ENCODE measurements around the gene SH3BP4. TPM values are rescaled to one million over a fixed set of nuclear protein-coding genes. Genes with fewer than 3 reads are reported as not detected.

SH3BP4 gene
- total RNA-seq, 1 experiment from 2014 or later: not detected

DNA sequence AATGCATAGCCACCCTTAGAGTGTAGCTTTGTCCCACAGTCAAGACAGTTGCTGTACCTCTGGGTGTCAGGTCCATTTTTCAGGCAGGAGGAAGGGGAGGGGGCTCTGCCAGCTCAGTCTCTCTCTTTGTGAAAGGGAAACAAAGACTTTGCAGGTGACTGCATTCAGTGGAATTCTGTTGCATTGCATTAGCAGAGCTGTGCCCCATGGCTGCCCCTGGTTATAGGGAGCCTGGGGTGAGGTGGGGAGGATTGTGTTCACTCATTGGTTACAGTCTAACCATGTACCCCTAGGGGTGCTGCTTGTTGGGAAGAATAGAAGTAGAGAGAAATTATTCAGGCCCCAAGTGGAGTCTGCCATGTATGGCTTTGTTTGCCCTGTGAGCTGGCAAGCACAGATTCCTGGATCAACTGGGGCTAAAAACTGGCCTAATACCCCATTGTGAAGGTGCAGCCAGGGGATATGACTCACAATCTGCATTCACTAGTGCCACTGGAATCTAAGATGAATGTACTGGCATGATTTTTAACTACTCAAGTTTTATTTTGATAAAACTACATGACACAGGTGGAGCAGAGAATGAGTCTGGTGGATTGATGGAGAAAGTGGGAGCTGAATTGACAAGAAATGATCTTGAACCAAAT, 118.4 kb downstream of the SH3BP4 start:
- Histone ChIP-seq H2AFZ (ENCODE audit: low read length) (no peak overlapping the region), H3K27me3 (ENCODE audit: low read length) (no peaks in the 10 kb centered on the region), H4K20me1 (ENCODE audit: insufficient read depth, low read depth, low read length) (no peaks in the 10 kb centered on the region), H3K9me3 (ENCODE audit: low read length) (no peaks in the 10 kb centered on the region), H3K4me3 (ENCODE audit: low read length) (no peak overlapping the region), H3K79me2 (ENCODE audit: low read length) (no peaks in the 10 kb centered on the region), H3K4me2 (ENCODE audit: low read depth, low read length, poor library complexity, severe bottlenecking) (no peak overlapping the region), H3K27ac (ENCODE audit: low read length) (no peak overlapping the region), H3K4me1 (ENCODE audit: low read length) (no peaks in the 10 kb centered on the region), H3K36me3 (ENCODE audit: insufficient read depth, low read length) (no peaks in the 10 kb centered on the region), H3K9ac (ENCODE audit: low read length) (no peak overlapping the region), H3K9me2 (replicated peaks; ENCODE audit: insufficient read depth, low read length) (no peaks in the 10 kb centered on the region)
- DNase-seq: no peak

DNA sequence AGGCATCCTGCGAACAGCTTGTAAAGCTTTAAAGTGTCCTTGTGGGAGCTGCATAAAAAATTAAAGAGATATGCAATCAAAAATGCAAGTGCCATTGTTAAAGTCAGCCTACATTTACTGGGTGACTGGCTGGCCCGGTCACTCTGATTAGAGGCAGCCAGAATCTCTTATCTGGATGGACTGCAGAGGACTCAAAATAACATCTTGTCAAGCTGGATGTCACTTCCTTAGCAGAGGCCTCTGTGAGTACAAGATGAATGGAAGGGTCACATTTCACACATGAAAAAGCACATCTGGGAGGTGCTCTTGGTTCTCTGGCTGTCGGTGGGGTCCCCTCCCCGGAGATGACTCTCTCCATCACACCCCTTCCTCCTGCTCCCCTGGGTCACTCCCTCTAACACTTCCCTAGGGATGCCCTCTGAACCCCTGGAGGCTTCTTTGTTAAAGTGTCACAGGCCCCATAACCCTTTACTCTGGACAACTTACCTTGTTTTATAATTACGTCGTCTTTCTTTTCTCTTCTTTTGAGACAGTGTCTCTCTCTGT, 122.1 kb downstream of the SH3BP4 start:
- DNase-seq: no peak
- no peak overlapping the region for H2AFZ ChIP-seq (ENCODE audit: low read length)
- H3K27me3 ChIP-seq (ENCODE audit: low read length): no peaks in the 10 kb centered on the region

DNA sequence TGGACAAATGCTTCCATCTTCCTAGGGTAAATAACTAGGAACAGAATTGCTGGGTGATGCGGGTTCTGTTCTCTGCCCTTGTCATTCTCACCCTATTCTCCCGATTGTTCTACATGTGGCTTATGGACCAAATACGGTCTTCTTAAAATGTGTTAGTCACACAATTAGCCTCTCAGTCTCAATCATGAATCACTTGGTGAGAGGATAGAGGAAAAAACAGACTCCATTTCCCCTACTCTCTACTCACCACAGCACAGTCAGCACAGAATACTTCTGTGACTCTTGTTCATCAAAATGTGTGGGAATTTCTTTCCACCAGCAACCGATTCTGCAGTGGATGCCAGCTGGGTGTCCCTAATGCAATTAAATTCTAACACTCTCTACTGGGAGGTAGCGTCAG, 125.2 kb downstream of the SH3BP4 start:
- H3K4me1 ChIP-seq (ENCODE audit: low read length): no peaks in the 10 kb centered on the region
- no peaks in the 10 kb centered on the region for H3K36me3 ChIP-seq (ENCODE audit: insufficient read depth, low read length)
- H3K79me2 ChIP-seq (ENCODE audit: low read length): no peaks in the 10 kb centered on the region
- no peaks in the 10 kb centered on the region for H3K27me3 ChIP-seq (ENCODE audit: low read length)
- no peaks in the 10 kb centered on the region for H4K20me1 ChIP-seq (ENCODE audit: insufficient read depth, low read depth, low read length)
- H3K9ac ChIP-seq (ENCODE audit: low read length): no peak overlapping the region
- no peak for DNase-seq
- H3K4me3 ChIP-seq (ENCODE audit: low read length): no peak overlapping the region
- H2AFZ ChIP-seq (ENCODE audit: low read length): no peak overlapping the region
- H3K9me3 ChIP-seq (ENCODE audit: low read length): no peaks in the 10 kb centered on the region
- no peak overlapping the region for H3K27ac ChIP-seq (ENCODE audit: low read length)
- no peaks in the 10 kb centered on the region for H3K9me2 ChIP-seq (replicated peaks; ENCODE audit: insufficient read depth, low read length)
- H3K4me2 ChIP-seq (ENCODE audit: low read depth, low read length, poor library complexity, severe bottlenecking): no peak overlapping the region

More for the DNA sequence above, 122.1 kb downstream of the SH3BP4 start:
- Histone ChIP-seq H3K9me3 (ENCODE audit: low read length) (no peaks in the 10 kb centered on the region), H3K4me2 (ENCODE audit: low read depth, low read length, poor library complexity, severe bottlenecking) (no peak overlapping the region), H3K79me2 (ENCODE audit: low read length) (no peaks in the 10 kb centered on the region), H4K20me1 (ENCODE audit: insufficient read depth, low read depth, low read length) (no peaks in the 10 kb centered on the region), H3K36me3 (ENCODE audit: insufficient read depth, low read length) (no peaks in the 10 kb centered on the region), H3K27ac (ENCODE audit: low read length) (no peak overlapping the region), H3K9ac (ENCODE audit: low read length) (no peak overlapping the region), H3K4me3 (ENCODE audit: low read length) (no peak overlapping the region), H3K4me1 (ENCODE audit: low read length) (no peaks in the 10 kb centered on the region), H3K9me2 (replicated peaks; ENCODE audit: insufficient read depth, low read length) (no peaks in the 10 kb centered on the region)

DNA sequence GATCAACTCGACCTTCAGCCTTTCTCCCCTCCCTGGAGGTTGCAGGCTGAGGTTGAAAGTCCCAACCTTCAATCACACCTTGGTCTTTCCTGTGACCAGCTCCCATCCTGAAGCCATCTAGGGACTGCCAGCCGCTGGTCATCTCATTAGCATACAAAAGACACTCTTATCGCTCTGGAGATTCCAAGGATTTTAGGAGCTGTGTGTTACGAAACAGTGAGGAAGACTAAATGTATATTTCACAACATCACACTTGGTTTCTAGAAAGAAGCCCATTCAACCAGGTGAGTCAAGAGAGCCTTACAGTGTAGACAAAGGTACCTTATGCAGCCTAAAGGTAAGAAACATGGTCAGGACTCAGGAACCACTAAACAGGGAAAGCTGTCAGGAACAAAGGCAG, 126.4 kb downstream of the SH3BP4 start:
- H3K9ac ChIP-seq (ENCODE audit: low read length): no peak overlapping the region
- no peak overlapping the region for H2AFZ ChIP-seq (ENCODE audit: low read length)
- H3K4me2 ChIP-seq (ENCODE audit: low read depth, low read length, poor library complexity, severe bottlenecking): no peak overlapping the region
- no peaks in the 10 kb centered on the region for H3K36me3 ChIP-seq (ENCODE audit: insufficient read depth, low read length)
- no peaks in the 10 kb centered on the region for H3K9me3 ChIP-seq (ENCODE audit: low read length)
- H3K27ac ChIP-seq (ENCODE audit: low read length): no peak overlapping the region
- no peaks in the 10 kb centered on the region for H3K4me1 ChIP-seq (ENCODE audit: low read length)
- H3K79me2 ChIP-seq (ENCODE audit: low read length): no peaks in the 10 kb centered on the region
- H3K9me2 ChIP-seq (replicated peaks; ENCODE audit: insufficient read depth, low read length): no peaks in the 10 kb centered on the region
- no peaks in the 10 kb centered on the region for H3K27me3 ChIP-seq (ENCODE audit: low read length)
- no peaks in the 10 kb centered on the region for H4K20me1 ChIP-seq (ENCODE audit: insufficient read depth, low read depth, low read length)
- DNase-seq: no peak
- H3K4me3 ChIP-seq (ENCODE audit: low read length): no peak overlapping the region

DNA sequence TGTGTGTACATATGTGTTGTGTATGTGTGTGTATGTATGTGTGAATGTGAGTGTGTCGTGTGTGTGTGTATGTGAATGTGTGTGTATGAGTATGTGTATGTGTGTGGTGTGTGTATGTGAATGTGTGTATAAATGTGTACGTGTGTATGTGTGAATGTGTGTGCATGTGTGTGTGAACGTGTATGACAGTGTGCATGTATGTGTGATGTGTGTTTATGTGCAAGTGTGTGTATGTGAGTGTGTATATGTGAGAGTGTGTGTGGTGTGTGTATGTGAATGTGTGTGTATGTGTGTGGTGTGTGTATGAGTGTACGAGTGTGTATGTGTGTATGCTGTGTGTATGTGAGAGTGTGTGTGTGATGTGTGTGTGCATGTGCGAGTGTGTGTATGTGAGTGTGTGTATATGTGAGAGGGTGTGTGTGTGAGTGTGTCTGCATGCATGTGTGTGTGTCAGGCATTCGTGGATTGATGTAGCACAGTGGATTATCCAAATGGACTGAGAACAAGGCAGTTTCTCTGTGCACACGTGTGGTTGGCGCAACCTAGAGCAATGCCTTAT, 127.2 kb downstream of the SH3BP4 start:
- H3K4me1 ChIP-seq (ENCODE audit: low read length): no peaks in the 10 kb centered on the region
- no peak overlapping the region for H3K27ac ChIP-seq (ENCODE audit: low read length)
- no peaks in the 10 kb centered on the region for H3K79me2 ChIP-seq (ENCODE audit: low read length)
- H3K27me3 ChIP-seq (ENCODE audit: low read length): no peaks in the 10 kb centered on the region
- H2AFZ ChIP-seq (ENCODE audit: low read length): no peak overlapping the region
- H3K4me2 ChIP-seq (ENCODE audit: low read depth, low read length, poor library complexity, severe bottlenecking): no peak overlapping the region
- no peak overlapping the region for H3K9ac ChIP-seq (ENCODE audit: low read length)
- H3K4me3 ChIP-seq (ENCODE audit: low read length): no peak overlapping the region
- H4K20me1 ChIP-seq (ENCODE audit: insufficient read depth, low read depth, low read length): no peaks in the 10 kb centered on the region
- H3K9me3 ChIP-seq (ENCODE audit: low read length): no peaks in the 10 kb centered on the region
- no peaks in the 10 kb centered on the region for H3K36me3 ChIP-seq (ENCODE audit: insufficient read depth, low read length)
- no peak for DNase-seq
- H3K9me2 ChIP-seq (replicated peaks; ENCODE audit: insufficient read depth, low read length): no peaks in the 10 kb centered on the region

DNA sequence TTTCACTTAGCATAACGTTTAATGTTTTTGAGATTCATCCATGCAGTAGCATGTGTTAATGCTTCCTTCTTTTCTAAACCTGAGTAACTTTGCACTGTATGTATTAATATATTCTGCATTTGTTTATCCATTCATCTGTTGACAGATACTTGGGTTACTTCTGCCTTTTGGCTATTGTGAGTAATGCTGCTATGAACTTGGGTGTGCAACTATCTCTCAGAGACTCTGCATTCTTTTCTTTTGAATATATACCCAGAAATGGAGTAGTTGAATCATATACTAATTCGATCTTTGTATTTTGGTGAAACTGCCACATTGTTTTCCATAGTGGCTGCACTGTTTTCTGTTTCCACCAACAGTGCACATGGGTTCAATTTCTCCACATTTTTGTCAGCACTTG, 128.3 kb downstream of the SH3BP4 start:
- H3K9ac ChIP-seq (ENCODE audit: low read length): no peak overlapping the region
- no peaks in the 10 kb centered on the region for H3K4me1 ChIP-seq (ENCODE audit: low read length)
- no peak overlapping the region for H3K27ac ChIP-seq (ENCODE audit: low read length)
- no peaks in the 10 kb centered on the region for H3K36me3 ChIP-seq (ENCODE audit: insufficient read depth, low read length)
- no peaks in the 10 kb centered on the region for H3K9me2 ChIP-seq (replicated peaks; ENCODE audit: insufficient read depth, low read length)
- no peaks in the 10 kb centered on the region for H3K9me3 ChIP-seq (ENCODE audit: low read length)
- no peaks in the 10 kb centered on the region for H3K27me3 ChIP-seq (ENCODE audit: low read length)
- no peak for DNase-seq
- no peak overlapping the region for H3K4me2 ChIP-seq (ENCODE audit: low read depth, low read length, poor library complexity, severe bottlenecking)
- no peaks in the 10 kb centered on the region for H4K20me1 ChIP-seq (ENCODE audit: insufficient read depth, low read depth, low read length)
- no peak overlapping the region for H3K4me3 ChIP-seq (ENCODE audit: low read length)
- no peaks in the 10 kb centered on the region for H3K79me2 ChIP-seq (ENCODE audit: low read length)
- no peak overlapping the region for H2AFZ ChIP-seq (ENCODE audit: low read length)

DNA sequence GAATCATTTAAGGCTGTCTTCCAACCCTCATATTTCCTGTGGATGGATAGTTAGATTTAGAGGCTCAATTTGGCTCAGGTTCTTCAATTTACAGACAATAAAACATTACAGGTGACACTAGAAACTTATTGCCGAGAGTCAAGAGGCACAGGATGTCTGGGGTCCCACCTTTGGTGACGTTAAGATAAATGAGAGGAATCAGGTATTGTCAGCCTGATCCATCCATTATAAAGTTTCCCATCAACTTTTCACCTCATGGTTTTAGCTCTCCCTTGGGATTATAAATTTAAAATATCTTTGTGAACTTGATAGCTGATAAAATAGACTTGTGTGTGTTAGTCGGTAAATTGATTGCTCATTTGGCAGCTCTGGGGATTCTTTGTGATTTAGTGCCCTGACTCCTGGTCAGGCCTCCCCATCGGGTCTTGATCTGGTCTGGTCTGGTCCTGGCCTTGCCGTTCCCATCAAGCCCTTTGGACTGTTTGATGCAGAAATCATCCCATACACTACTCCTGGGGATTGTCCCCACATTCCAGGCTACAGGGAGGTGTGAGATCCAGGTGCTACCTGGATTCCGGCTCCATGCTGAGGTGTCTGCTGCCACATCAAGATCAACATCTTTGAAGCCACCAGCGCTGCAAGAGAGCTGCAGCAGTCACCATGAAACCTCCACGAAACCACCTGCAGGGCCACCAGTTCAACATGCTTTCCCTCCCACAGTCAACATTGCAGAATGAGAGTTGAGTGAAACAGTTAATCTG, 130.9 kb downstream of the SH3BP4 start:
- Histone ChIP-seq H3K4me3 (ENCODE audit: low read length) (no peak overlapping the region), H3K9me2 (replicated peaks; ENCODE audit: insufficient read depth, low read length) (no peaks in the 10 kb centered on the region), H3K27ac (ENCODE audit: low read length) (no peak overlapping the region), H3K4me1 (ENCODE audit: low read length) (no peaks in the 10 kb centered on the region), H3K9ac (ENCODE audit: low read length) (no peak overlapping the region), H3K27me3 (ENCODE audit: low read length) (no peaks in the 10 kb centered on the region), H4K20me1 (ENCODE audit: insufficient read depth, low read depth, low read length) (no peaks in the 10 kb centered on the region), H2AFZ (ENCODE audit: low read length) (no peak overlapping the region), H3K79me2 (ENCODE audit: low read length) (no peaks in the 10 kb centered on the region), H3K36me3 (ENCODE audit: insufficient read depth, low read length) (no peaks in the 10 kb centered on the region), H3K9me3 (ENCODE audit: low read length) (no peaks in the 10 kb centered on the region), H3K4me2 (ENCODE audit: low read depth, low read length, poor library complexity, severe bottlenecking) (no peak overlapping the region)
- DNase-seq: no peak

DNA sequence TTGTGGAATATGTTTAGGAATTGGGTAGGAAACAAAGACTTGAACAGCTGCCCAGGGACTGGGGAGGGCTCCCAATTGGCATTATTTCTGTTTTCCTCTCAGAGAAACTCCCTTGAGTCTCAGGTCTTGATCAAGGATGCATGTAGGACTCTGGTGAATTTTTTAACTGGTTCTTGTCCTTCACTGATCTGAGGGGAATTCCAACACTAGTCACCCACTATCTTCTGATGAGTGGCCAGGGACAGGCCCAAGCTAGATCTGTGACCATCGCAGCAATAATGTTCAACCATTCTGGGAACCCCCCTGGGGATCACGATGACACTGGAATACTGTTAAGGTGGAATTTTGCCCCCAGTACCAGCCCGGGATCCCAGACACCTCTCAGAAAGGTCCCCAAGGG, 132.0 kb downstream of the SH3BP4 start:
- no peak for DNase-seq
- no peaks in the 10 kb centered on the region for H3K36me3 ChIP-seq (ENCODE audit: insufficient read depth, low read length)
- no peaks in the 10 kb centered on the region for H4K20me1 ChIP-seq (ENCODE audit: insufficient read depth, low read depth, low read length)

More for the DNA sequence above, 132.0 kb downstream of the SH3BP4 start:
- no peaks in the 10 kb centered on the region for H3K4me1 ChIP-seq (ENCODE audit: low read length)
- no peaks in the 10 kb centered on the region for H3K9me3 ChIP-seq (ENCODE audit: low read length)
- H3K27me3 ChIP-seq (ENCODE audit: low read length): no peaks in the 10 kb centered on the region
- H3K79me2 ChIP-seq (ENCODE audit: low read length): no peaks in the 10 kb centered on the region
- H3K27ac ChIP-seq (ENCODE audit: low read length): no peak overlapping the region
- no peaks in the 10 kb centered on the region for H3K9me2 ChIP-seq (replicated peaks; ENCODE audit: insufficient read depth, low read length)
- H2AFZ ChIP-seq (ENCODE audit: low read length): no peak overlapping the region
- H3K4me3 ChIP-seq (ENCODE audit: low read length): no peak overlapping the region
- no peak overlapping the region for H3K4me2 ChIP-seq (ENCODE audit: low read depth, low read length, poor library complexity, severe bottlenecking)
- no peak overlapping the region for H3K9ac ChIP-seq (ENCODE audit: low read length)

Measured in Karpas-422 (cell line).